GDM1 (cell line): ENCODE results near the gene KLHL11.

Experiments used
- DNase-seq: peaks from one replicate; lab custom pipeline; 2025; lab: John Stamatoyannopoulos, UW

The KLHL11 gene, protein sequence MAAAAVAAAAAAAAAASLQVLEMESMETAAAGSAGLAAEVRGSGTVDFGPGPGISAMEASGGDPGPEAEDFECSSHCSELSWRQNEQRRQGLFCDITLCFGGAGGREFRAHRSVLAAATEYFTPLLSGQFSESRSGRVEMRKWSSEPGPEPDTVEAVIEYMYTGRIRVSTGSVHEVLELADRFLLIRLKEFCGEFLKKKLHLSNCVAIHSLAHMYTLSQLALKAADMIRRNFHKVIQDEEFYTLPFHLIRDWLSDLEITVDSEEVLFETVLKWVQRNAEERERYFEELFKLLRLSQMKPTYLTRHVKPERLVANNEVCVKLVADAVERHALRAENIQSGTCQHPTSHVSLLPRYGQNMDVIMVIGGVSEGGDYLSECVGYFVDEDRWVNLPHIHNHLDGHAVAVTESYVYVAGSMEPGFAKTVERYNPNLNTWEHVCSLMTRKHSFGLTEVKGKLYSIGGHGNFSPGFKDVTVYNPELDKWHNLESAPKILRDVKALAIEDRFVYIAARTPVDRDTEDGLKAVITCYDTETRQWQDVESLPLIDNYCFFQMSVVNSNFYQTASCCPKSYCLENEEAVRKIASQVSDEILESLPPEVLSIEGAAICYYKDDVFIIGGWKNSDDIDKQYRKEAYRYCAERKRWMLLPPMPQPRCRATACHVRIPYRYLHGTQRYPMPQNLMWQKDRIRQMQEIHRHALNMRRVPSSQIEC

DNA sequence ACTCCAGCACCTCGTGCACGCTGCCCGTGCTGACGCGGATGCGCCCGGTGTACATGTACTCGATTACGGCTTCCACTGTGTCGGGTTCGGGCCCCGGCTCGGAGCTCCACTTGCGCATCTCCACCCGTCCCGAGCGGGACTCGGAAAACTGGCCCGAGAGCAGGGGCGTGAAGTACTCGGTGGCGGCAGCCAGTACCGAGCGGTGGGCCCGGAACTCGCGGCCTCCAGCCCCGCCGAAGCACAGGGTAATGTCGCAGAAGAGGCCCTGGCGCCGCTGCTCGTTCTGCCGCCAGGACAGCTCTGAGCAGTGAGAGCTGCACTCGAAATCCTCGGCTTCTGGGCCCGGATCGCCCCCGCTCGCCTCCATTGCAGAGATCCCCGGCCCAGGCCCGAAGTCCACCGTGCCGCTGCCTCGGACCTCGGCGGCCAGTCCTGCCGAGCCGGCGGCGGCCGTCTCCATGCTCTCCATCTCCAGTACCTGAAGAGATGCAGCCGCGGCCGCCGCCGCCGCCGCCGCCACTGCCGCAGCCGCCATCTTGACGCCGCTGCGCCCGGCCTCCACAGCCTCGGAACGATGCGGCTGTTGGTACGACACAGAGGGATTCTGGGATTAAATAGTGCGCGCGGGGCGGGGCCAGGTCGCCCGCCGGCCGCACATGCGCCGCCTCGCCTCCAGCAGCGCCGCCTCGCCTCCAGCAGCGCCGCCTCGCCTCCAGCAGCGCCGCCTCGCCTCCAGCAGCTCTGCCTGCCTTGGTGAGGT, at the start of gene KLHL11:
KLHL11 (minus strand) TSS at position 588 of the 760 bp plus-strand sequence; CDS start at position 535, 53 bp downstream.
- peak; percentile 85 for DNase-seq

DNA sequence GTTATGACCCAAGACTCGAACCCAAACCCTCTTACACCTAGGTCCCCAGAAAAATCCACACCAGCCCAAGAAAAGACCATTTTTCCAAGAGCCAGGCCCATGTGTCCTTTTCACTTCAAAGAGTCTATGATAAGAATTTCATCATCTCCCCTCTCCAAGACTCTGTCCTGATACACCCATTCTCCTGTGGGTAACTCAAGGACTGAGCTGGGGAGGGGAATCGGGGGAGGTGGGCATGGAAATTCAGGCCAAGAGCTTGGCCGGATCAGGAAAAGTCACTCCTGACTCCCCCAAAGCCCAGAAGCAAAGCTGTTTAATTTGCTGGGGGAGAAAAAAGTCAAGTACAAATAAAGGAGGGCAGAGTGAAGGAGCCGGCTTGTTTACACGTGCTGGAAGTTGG, 49.8 kb upstream of the KLHL11 start:
- DNase-seq, result no peak

DNA sequence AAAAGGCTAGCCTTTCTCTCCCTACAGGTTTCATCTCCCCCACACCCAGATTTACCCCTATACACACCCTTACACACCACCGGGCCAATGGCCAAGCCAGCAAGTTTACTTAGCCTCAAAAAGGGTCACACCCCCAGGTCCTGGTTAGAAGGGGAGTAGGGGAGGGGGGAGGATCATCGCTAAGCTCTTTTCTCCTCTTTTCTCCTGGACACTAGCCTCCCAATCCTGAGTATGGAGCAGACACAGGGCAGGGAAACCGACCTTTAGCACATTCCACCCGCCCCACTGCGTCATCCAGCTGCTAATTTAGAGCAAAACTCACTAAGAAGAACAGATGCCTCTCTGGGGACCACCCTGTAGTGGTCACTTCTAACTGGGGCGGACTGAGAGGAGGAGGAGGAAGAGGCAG, 49.1 kb upstream of the KLHL11 start:
- DNase-seq, result no peak

DNA sequence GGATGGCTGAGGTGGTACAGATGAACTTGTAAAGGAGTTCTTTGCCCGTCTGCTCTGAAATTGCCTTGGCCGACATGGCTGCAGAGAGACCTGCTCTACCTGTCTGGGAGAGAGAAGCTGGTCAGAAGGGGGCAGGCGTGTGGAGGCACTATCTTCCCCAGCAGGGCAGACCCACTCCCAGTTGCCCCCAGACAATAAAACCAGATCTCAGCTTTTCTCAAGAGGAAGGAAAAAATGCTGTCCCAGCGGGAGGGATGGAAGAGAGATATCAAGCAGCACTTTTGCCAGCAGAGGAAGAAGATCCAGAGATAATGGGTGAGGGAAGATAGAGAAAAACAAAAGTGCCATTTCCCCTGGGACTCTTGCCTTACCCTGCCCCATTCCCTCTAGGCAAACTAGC, 48.6 kb upstream of the KLHL11 start:
- DNase-seq, result no peak

DNA sequence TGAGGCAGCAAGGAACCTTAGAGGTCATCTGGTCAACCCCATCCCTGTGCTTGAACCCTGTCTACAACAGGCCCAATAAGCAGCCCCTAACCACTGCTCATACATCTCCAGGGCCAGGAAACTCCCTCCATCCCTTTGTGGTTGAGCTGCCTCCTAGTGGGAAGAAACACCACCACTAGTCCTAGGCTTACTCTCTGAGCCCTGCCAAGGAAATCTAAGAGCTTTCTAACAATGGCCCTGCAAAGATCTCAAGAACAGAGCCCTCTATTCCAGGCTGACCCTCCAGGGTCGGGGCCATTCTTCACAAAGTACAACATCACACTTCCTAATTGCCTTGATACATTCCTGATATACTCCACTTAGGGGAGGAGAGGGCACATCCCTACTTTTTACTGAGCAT, 47.7 kb upstream of the KLHL11 start:
- no peak for DNase-seq

DNA sequence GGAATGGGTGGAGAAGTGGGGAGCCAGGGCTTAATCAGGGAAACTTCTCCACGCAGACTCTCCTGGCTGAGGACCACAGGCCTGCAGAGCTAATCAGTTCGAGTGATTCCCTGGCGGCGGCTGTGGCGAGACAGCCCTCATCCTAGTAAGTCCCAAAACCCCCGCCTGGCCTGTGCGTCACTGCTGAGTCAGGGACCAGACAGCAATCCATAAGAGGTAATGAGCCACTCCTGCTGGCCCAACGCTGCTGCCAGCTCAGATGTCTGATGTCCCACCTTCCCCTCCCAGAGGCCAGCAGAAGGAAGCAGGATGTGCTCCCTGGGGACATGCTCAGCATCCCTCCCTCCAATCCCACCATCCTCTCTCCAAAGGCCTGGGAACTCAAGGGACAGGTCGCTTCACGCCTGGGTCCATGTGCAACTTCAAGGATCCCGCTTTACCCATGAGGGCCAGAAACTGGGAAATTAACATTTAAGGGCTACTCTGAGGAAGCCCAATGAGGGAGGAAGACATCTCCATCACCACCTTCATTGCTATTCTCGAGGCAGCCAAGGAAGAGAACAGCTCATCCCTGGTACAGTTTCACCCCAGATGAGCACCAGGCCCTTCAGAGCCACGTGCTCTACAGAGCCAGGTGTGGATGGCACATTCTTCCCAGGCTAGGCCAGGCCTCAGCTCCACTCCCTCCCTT, 45.6 kb upstream of the KLHL11 start:
- DNase-seq, result no peak

DNA sequence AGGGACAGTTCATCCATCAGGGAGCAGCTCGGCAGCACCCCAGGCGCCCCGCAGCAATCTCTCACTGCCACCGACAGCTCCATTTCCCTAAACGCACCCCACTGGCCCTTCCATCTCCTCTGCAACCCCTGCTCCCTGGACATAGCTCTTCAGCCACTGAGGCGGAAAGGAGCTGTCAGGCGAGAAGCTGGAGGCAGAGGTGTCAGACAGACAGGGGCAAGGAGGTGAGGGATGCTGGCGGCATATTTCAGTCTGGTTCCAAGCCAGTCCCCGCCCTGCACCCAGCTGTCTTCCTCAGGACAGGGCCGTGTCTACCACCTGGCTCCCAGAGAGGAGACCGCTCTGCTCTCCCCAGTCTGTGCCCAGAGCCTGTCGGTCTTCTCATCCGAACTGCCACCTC, 43.9 kb upstream of the KLHL11 start:
- DNase-seq, result no peak

DNA sequence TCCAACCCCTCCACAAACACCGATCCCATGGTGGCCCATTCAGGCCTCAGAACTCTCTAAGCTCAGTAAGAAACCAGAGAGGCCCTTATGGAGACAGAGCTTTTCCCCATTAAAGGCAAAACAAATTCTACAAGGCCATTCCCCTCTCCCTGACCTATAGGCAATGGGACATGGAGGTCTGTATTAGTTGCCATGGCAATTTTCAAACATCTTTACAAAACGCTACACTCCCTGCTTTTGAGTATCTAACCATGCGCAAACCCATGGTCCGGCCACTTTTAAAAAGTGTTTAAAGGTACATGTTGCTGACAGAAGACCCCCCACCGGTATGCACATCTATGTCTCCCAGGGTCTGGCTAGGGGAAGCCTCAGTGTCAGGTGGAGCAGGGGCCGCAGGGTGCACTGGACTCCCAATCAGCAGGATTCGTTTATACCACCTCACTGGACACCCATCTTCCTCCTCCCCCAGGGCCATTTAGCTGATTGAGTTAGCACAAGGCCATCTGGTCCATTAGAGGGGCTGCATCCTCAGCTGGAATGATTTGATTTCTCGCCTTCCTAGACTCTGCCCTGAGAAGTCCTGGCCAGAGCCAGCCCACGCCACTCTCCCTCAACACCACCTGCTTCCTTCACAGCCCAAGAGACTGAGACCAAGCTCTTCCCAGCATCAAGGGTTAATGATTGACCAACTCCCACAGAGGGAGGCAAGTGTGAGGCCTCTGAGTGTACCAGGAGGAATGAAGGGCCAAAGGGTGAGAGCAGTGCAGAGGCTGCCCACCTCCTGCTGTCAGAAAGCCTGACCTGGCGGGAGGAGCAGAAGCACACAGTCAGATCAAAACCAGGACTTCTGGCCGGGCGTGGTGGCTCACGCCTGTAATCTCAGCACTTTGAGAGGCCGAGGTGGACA, 42.7 kb upstream of the KLHL11 start:
- no peak for DNase-seq

DNA sequence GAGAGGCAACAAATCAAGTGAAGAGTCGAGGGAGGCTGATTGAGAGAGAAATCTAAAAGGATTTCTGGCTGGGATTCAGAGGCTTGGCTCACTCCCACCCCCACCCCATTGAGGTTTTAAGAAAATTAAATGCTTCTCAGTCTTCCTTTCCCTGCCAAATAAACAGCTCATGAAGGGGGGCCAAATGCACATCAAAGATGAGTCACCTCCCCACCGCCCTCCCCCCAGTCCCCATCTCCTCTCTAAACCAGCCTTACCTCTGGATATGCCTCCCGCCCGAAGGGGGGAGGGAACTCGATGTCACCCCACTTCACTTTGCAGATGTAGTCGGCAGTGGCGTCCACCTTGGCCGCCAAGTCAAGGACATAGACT, 41.9 kb upstream of the KLHL11 start:
- no peak for DNase-seq

DNA sequence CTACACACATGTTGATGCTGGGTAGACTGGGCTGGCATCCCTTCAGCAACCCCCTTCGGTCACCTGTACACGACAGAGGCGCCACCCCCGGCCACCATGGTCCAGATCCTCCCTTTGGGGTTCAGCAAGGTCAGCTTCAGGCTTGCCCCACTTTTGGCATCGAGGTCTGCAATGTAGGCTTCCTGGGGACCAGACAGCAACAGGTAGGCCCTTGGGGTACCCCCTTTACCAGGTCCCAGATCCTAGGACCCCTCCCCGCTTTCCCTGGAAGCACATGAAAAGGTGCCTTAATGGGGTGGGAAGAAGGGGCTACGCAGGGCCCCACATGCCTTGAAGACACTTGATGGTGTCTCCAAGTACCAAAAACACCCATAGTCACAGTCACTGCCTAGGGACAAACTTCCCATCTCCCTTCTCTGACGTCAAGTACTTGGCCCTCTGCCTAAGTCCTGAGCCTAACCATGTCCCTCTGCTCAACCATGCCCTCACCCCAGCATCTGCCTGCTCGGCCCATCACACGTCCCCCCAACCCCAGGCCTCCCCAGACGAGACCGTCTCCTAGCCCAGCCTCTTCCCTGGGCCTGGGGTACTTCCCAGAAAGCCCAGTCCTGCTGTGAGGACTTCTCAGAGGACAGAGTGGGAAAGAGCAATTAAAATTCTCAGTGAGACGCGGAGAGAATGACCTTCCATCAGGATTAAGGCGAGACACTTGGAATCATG, 41.4 kb upstream of the KLHL11 start:
- DNase-seq, result no peak

DNA sequence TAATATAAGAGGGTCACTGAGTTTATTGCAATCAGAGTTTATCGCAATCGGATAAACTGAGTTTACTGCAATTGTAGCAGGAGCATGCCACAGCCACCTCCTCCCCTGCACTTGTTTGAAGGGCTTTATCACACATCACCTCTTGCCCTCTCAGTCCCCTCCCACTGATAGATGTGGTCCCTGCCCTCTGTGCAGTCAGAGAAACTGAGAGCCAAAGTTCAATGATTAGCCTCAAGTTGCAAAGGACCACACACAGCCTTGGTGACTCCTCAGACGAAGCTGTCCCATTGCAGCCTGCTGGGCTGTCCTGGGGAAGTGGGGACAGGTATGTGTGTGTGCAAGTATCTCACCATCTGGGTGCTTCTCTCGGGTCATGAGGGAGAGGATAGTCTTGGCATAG, 39.9 kb upstream of the KLHL11 start:
- no peak for DNase-seq

DNA sequence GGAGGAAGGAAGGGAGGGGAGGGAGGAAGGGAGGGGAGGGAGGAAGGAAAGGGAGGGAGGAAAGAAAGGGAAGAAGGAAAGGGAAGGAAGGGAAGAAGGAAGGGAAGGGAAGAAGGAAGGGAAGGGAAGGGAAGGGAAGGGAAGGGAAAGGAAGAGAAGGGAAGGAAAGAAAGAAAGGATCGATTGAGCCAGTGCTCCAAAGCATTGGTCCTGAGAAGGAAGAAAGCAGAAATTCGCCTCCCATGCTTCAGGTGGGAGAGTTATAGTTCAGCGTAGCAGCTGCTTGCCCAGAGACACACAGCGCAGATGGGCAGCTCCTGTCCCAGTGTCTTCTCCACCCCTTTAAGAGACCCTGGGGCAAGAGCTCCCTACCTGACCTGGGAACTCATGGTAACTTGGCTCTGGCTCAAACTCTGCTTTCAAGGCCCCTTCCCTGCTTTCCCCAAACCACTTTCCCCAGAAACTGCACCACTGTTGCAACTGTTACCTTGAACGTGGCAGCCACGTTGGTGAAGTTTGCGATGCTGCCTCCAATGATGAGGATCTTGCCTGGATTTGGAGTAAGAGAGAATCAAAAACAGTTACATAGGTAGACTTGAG, 39.1 kb upstream of the KLHL11 start:
- no peak for DNase-seq

DNA sequence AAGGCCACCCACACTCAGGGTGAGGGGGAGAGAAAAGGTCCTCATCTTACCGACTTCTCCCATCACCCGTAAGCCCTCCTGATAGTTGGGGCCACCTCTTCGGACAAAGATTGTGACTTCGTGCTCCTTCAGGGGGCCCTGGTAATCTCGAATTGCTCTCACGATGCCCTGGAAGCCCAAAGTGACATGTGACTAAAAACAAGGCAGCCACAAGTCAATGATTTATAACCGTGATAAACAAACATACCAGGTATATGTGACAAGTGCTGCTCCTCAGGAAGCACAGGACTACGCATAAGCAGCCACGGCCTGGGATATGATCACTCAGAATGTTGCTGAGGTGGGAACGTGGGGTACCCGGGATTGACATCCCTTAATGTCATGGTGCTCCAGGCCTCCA, 36.4 kb upstream of the KLHL11 start:
- no peak for DNase-seq

DNA sequence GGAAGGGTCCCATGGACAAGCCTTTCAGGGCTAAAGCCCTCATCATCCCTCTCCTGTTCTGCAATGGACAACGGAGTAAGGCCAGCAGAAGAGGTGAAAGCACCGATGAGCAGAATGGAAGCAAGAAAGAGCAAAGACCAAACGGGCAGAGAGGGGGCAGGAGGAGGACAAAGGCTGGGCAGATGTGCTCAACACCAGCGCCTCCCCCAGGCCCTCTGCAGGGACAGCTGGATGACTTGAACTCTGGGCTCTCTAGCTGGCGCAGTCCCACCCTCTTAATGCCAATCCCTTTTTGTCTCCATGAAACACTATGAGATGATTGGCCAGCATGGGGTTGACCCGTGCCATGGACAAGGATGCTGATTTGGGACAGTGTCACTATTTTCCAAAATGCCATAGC, 31.5 kb upstream of the KLHL11 start:
- DNase-seq, result no peak

DNA sequence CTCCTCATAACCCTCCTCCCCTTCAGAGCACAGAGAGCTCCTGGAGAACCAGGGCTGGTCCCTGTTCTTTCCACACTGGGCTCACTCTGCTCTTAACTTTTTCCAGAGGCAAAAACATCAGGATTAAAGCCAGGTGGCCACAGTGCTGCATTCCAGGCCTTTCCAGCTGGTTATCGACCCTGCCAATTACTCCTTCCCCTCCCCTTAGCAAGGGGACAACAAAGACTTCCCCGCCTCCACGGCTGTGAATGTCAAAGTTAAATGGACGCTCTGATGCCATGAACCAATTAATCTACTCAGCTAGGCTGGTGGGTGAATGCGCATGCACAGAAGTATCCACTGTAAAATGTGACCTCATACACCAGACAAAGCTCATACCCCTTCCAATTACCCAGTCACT, 30.4 kb upstream of the KLHL11 start:
- DNase-seq, result no peak

DNA sequence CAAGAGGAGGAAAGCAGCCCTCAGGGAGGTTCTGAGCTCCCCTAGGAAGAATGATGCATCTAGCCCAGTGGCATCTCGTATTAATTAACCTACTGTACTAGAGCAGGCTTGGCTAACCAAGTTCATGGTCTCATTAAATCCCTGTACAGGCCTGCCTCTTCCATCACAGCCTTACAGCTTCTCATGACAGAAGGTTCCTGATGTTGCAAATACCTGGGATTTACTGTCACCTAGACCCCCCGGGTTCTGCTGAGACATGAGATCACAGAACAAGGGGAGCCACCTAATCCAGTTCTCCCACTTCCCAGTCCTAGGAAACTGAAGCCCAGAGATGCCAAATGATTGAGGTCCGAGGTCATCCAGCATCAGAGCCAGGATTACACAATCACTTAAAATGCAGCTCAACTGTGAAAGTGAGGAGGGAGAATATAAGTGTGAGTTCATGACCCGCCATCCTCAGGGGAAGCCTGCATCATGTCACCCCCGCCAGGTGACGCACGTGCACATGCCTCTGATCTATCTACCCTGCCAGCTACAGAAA, 29.6 kb upstream of the KLHL11 start:
- no peak for DNase-seq

DNA sequence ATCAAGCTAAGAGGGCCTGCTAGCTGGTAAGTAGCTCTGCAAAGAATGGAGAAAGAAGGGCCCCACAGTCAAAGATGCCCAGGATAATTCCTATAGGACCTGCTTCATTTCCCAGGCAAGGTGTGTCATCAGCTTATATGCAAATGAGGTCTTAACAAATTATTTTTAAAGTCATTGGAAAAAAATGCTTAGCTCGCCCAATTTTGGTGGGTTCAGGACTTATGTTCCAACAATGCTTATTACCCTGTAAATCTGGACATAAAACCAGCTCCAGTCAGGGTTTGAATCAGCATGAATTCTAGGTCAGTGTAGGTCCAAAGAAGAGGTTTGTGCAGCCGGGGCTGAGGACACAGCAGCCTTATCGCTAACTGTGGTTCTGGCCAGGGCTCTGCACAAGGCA, 28.2 kb upstream of the KLHL11 start:
- DNase-seq, result no peak

DNA sequence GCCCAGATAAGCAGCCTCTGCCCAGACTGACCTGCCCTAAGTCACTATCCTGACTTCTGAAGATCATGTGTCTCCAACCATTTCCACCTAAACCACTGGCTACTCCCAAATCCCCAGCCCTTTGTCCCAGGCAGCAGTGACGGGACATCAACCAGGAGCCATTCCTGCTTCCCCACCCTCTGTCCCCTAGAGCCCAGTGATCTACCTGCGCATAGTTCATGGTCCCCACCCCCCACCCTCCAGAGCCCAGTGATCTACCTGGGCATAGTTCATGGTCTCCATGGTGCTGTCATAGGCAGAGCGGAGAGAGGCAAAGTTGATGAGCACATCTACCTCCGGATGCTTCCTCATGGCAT, 26.8 kb upstream of the KLHL11 start:
- no peak for DNase-seq

DNA sequence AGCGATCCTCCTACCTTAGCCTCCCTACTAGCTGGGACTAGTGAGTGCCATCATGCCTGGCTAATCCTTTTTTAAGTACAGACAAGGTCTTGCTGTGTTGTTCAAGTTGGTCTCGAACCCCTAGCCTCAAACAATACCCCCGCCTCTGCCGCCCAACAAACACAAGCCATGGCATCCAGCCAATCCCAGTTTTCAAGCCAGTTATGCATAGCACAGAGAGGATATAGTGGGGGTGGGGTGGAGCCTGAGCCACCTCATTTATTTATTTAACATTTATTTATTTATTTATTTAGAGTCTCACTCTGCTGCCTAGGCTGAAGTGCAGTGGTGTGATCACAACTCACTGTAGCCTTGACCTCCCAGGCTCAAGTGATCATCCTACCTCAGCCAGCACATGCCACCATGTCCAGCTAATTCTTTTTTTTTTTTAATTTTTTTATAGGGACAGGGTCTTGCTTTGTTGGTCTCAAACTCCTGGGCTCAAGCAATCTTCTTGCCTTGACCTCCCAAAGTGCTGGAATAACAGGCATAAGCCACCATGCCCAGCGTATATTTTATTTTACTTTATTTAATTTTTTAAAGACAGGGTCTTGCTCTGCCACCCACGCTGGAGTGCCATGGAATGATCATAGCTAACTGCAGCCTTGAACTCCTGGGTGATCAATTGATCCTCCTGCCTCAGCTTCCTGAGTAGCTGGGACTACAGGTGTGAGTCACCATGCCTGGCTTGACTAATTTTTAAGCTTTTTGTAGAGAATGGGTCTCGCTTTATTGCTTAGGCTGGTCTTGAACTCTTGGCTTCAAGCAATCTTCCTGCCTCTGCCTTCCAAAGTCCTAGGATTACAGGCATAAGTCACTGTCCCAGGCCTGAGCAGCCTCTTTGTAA, 26.2 kb upstream of the KLHL11 start:
- no peak for DNase-seq
